PC-9 (cell line): Measurements from ENCODE around the gene ANGPTL2. TPM values are rescaled to one million over a fixed set of nuclear protein-coding genes. Genes with fewer than 3 reads are reported as not detected.

Source experiments
- BruUV-seq: library from RNA; stranded (reverse); fragments of 400-500 nt; replicated peaks from 2 replicates; lab custom pipeline; 2021; lab: Mats Ljungman, UMichigan
- CTCF ChIA-PET: fragments of 300-600 bp; sonication (Branson Sonifier 250); formaldehyde crosslinking; loops from one replicate; lab custom pipeline; 2022; ENCODE audit warnings: antibody characterized with exemption; lab: Charles Lee
- POLR2A ChIA-PET: fragments of 300-600 bp; sonication (Branson Sonifier 250); formaldehyde crosslinking; loops from one replicate; lab custom pipeline; 2022; ENCODE audit warnings: antibody characterized with exemption; ENCODE audit not compliant: unreplicated experiment; lab: Charles Lee
- DNase-seq, 2 experiments: peaks; one replicate each; pipeline versions ENCODE4 v3.0.0 to v3.0.0-alpha.2; 2015 to 2022; ENCODE audit warnings: mixed read lengths in 1 of 2
- H2AFZ ChIP-seq: fragments of 200-600 bp; sonication (generic); 2 replicates; pipeline ENCODE4 v1.8.1; 2017; ENCODE audit warnings: antibody characterized with exemption
- H3F3A ChIP-seq: fragments of 200-600 bp; sonication (generic); 2 replicates; pipeline ENCODE4 v1.8.1; 2017; ENCODE audit warnings: antibody characterized with exemption, mild to moderate bottlenecking, low read depth; ENCODE audit not compliant: insufficient read depth
- H3K27ac ChIP-seq: fragments of 200-600 bp; sonication (generic); 2 replicates; pipeline ENCODE4 v1.6.1; 2016; ENCODE audit warnings: mixed run types
- H3K27me3 ChIP-seq: fragments of 200-600 bp; sonication (generic); 2 replicates; pipeline ENCODE4 v1.6.1; 2016; ENCODE audit warnings: low read depth, mixed run types; ENCODE audit not compliant: insufficient read depth
- H3K36me3 ChIP-seq: fragments of 200-600 bp; sonication (generic); 2 replicates; pipeline ENCODE4 v1.6.1; 2016; ENCODE audit warnings: low read depth, mixed run types
- H3K4me1 ChIP-seq: fragments of 200-600 bp; sonication (generic); replicated peaks from 2 replicates; pipeline ENCODE4 v1.6.1; 2016; ENCODE audit warnings: mixed run types; ENCODE audit not compliant: insufficient read depth
- H3K4me2 ChIP-seq: fragments of 200-600 bp; sonication (generic); 2 replicates; pipeline ENCODE4 v1.6.1; 2017; ENCODE audit warnings: mixed run types
- H3K4me3 ChIP-seq: fragments of 200-600 bp; sonication (generic); 2 replicates; pipeline ENCODE4 v1.6.1; 2016; ENCODE audit warnings: mixed run types
- H3K79me2 ChIP-seq: fragments of 200-600 bp; sonication (generic); 2 replicates; pipeline ENCODE4 v1.6.1; 2017; ENCODE audit warnings: low read depth, mixed run types
- H3K9me2 ChIP-seq: fragments of 200-600 bp; sonication (generic); 2 replicates; pipeline ENCODE4 v1.8.1; 2017; ENCODE audit warnings: mild to moderate bottlenecking; ENCODE audit not compliant: insufficient read depth
- H3K9me3 ChIP-seq: fragments of 200-600 bp; sonication (generic); 2 replicates; pipeline ENCODE4 v1.8.1; 2016; ENCODE audit warnings: low read depth; ENCODE audit not compliant: insufficient read depth
- H4K20me1 ChIP-seq: fragments of 200-600 bp; sonication (generic); 2 replicates; pipeline ENCODE4 v1.8.1; 2017; ENCODE audit not compliant: insufficient read depth
- EZH2 ChIP-seq: fragments of 200-600 bp; sonication (generic); IDR thresholded peaks from 2 replicates; pipeline ENCODE4 v1.8.0; 2017; ENCODE audit warnings: antibody characterized with exemption, low read depth
- intact Hi-C: fragments of 100-400 bp; cut with micrococcal nuclease; formaldehyde crosslinking; loops from one replicate; pipeline ENCODE4 v1.10.0; 2022; ENCODE audit not compliant: unreplicated experiment
- total RNA-seq: library from RNA; stranded (reverse); gene quantifications from 2 replicates; pipeline ENCODE4 v1.2.3, GENCODE V29; 2021
- TF ChIP-seq, protein P1 (sequence below): fragments of 200-600 bp; sonication (generic); conservative IDR thresholded peaks from 2 replicates; pipeline ENCODE4 v1.6.1; 2017; ENCODE audit warnings: mixed run types, antibody characterized with exemption, mild to moderate bottlenecking, moderate library complexity

Gene ANGPTL2
- total RNA-seq, 1 experiment from 2014 or later = 0.13 TPM

DNA sequence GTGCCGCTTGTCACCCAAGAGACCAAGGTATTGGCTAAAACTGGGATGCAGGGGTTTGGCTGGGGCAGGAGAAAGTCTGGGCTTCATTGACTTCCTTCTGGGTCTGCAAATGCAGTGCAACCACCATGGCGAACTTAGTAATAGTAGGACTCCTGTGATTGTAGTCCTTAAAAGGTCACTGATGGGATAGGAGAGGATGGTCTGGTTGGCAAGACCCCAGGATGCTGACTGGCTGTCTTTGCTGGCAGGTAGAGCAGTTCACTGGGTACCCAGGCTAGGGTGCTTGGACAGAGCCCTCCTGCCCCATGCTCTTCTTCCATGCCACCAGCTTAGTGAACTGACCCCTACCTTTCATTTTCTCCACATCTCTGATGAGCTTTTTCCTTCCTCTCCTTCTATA is 37.2 kb downstream of the ANGPTL2 start:
- H4K20me1 ChIP-seq = no peaks in the 10 kb centered on the region
- no peak overlapping the region for H3K4me2 ChIP-seq
- no peaks in the 10 kb centered on the region for H3K27me3 ChIP-seq
- H3F3A ChIP-seq = no peaks in the 10 kb centered on the region; the same call in 1 of the 2 replicates
- TF ChIP-seq, protein P1, sequence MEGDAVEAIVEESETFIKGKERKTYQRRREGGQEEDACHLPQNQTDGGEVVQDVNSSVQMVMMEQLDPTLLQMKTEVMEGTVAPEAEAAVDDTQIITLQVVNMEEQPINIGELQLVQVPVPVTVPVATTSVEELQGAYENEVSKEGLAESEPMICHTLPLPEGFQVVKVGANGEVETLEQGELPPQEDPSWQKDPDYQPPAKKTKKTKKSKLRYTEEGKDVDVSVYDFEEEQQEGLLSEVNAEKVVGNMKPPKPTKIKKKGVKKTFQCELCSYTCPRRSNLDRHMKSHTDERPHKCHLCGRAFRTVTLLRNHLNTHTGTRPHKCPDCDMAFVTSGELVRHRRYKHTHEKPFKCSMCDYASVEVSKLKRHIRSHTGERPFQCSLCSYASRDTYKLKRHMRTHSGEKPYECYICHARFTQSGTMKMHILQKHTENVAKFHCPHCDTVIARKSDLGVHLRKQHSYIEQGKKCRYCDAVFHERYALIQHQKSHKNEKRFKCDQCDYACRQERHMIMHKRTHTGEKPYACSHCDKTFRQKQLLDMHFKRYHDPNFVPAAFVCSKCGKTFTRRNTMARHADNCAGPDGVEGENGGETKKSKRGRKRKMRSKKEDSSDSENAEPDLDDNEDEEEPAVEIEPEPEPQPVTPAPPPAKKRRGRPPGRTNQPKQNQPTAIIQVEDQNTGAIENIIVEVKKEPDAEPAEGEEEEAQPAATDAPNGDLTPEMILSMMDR = no peak
- TF ChIP-seq EZH2 = no peak
- ChIA-PET POLR2A (no interaction called here), CTCF (no interaction called here)
- BruUV-seq = no TSS peak
- peaks cover 12% of the 10 kb centered on the region for H3K4me1 ChIP-seq
- no peak overlapping the region for H3K27ac ChIP-seq
- no peaks in the 10 kb centered on the region for H3K79me2 ChIP-seq
- DNase-seq = no peak
- no peaks in the 10 kb centered on the region for H3K9me2 ChIP-seq
- no peak overlapping the region for H2AFZ ChIP-seq
- H3K9me3 ChIP-seq = no peaks in the 10 kb centered on the region
- no peaks in the 10 kb centered on the region for H3K36me3 ChIP-seq
- no peak overlapping the region for H3K4me3 ChIP-seq
- intact Hi-C loops = no loop called here

DNA sequence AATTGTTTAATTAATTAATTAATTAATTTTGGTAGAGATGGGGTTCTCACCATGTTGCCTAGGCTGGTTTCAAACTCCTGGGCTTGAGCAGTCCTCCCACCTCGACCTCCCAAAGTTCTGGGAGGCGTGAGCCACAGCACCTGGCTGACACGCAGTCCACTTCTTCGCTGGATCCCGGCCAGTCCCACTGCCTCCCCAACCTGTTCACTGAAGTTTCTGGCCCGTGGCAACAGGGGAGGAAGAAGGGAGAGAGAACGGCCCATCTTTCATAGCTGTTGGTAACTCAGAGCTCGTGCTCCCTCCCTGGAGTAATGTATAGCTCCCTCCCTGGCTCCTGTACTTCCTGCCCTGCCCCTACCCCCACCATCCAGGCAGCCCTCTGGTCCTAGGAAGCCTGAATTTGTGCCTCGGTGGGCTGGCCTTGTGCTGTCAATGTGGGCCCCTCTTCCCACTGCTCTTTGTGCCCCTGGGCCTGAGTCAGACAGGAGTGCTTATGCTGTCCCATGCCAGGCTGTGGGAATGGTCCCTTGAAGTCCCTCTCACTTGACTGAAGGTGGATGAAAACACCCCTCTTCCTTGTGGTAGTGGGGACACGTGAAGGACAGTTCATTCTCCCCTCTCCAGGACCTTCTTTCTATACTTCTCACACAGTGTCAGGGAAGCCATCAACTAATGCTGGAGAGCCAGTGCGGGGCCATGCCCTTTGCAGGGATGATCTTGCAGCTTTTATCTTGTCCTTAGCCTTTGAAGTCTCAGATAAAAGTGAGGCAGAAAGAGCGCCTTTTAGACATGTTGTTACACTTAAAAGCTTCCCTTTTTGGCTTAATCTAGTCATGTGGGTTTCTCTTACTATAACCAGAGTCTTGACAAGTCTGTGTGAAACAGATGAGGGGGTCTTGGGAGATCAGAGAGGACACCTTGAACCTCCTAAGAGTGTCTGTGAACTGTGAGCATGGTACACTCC is 38.1 kb downstream of the ANGPTL2 start:
- CTCF ChIA-PET = interaction anchor here (0.6 to 0.7 kb wide), 2 partner anchors 10 to 39 kb away, joined by 3 read pairs; no protein-coding TSS in a partner anchor

More for the DNA sequence above, 38.1 kb downstream of the ANGPTL2 start:
- POLR2A ChIA-PET = interaction anchor here (0.6 to 0.7 kb wide), 2 partner anchors 10 to 313 kb away, joined by 3 to 4 read pairs; partner anchors contain the start of gene SLC2A8
- intact Hi-C loops = no loop called here
- no peaks in the 10 kb centered on the region for H3K79me2 ChIP-seq
- no peak overlapping the region for H3K27ac ChIP-seq
- H3F3A ChIP-seq = no peaks in the 10 kb centered on the region; the same call in 1 of the 2 replicates
- no peak for DNase-seq
- no peaks in the 10 kb centered on the region for H4K20me1 ChIP-seq
- BruUV-seq = no TSS peak
- H3K4me2 ChIP-seq = no peak overlapping the region
- no peak for TF ChIP-seq EZH2
- TF ChIP-seq, protein P1 = no peak
- no peaks in the 10 kb centered on the region for H3K9me3 ChIP-seq
- peaks cover 12% of the 10 kb centered on the region for H3K4me1 ChIP-seq
- no peaks in the 10 kb centered on the region for H3K27me3 ChIP-seq
- no peaks in the 10 kb centered on the region for H3K36me3 ChIP-seq
- H3K4me3 ChIP-seq = no peak overlapping the region
- H3K9me2 ChIP-seq = no peaks in the 10 kb centered on the region
- H2AFZ ChIP-seq = no peak overlapping the region
